Measurements from ENCODE around the gene CCDC117.

GRCh38 chr22:28831140-28832072 lies 58.9 kb downstream of the CCDC117 start:
- TF ChIP-seq, protein P1, sequence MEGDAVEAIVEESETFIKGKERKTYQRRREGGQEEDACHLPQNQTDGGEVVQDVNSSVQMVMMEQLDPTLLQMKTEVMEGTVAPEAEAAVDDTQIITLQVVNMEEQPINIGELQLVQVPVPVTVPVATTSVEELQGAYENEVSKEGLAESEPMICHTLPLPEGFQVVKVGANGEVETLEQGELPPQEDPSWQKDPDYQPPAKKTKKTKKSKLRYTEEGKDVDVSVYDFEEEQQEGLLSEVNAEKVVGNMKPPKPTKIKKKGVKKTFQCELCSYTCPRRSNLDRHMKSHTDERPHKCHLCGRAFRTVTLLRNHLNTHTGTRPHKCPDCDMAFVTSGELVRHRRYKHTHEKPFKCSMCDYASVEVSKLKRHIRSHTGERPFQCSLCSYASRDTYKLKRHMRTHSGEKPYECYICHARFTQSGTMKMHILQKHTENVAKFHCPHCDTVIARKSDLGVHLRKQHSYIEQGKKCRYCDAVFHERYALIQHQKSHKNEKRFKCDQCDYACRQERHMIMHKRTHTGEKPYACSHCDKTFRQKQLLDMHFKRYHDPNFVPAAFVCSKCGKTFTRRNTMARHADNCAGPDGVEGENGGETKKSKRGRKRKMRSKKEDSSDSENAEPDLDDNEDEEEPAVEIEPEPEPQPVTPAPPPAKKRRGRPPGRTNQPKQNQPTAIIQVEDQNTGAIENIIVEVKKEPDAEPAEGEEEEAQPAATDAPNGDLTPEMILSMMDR (IDR thresholded peaks at IDR 0.05), result no peak
- TF ChIP-seq POLR2A (IDR thresholded peaks at IDR 0.05), result no peak

Measured in right lobe of liver (tissue), 4 donors.